OCI-LY3 (cell line): ENCODE results near the gene PITPNM3.

Source experiments
- H2AFZ ChIP-seq: fragments of 200-600, 300-600 bp; shearing (Covaris generic); 2 replicates; pipeline ENCODE4 v1.6.0; 2014; ENCODE audit warnings: antibody characterized with exemption, low read depth, low read length
- H3K27ac ChIP-seq: fragments of 200-600, 300-600 bp; sonication (generic); 2 replicates; pipeline ENCODE4 v1.5.1; 2014; ENCODE audit warnings: mild to moderate bottlenecking, low read length, moderate library complexity, mixed read lengths
- H3K27me3 ChIP-seq: fragments of 200-600, 300-600 bp; sonication (generic); 2 replicates; pipeline ENCODE4 v1.6.1; 2014; ENCODE audit warnings: low read depth, low read length, mixed read lengths
- H3K36me3 ChIP-seq: fragments of 200-600, 300-600 bp; sonication (generic); replicated peaks from 2 replicates; pipeline ENCODE3; 2014; ENCODE audit warnings: low read depth, low read length, mixed read lengths
- H3K4me1 ChIP-seq: fragments of 300-600, 200-600 bp; sonication (generic); 2 replicates; pipeline ENCODE4 v1.6.1; 2014; ENCODE audit warnings: low read length, mixed read lengths
- H3K4me2 ChIP-seq: fragments of 200-600, 300-600 bp; sonication (generic); 2 replicates; pipeline ENCODE4 v1.6.1; 2014; ENCODE audit warnings: low read length, mixed read lengths
- H3K4me3 ChIP-seq: fragments of 300-600, 200-600 bp; sonication (generic); 2 replicates; pipeline ENCODE4 v1.5.1; 2014; ENCODE audit warnings: antibody characterized with exemption, mild to moderate bottlenecking, low read length, moderate library complexity
- H3K79me2 ChIP-seq: fragments of 300-600, 200-600 bp; shearing (Covaris generic); 2 replicates; pipeline ENCODE4 v1.6.1; 2014; ENCODE audit warnings: mild to moderate bottlenecking, low read length, mixed read lengths
- H3K9ac ChIP-seq: fragments of 300-600, 200-600 bp; shearing (Covaris generic); 2 replicates; pipeline ENCODE4 v1.6.0; 2014; ENCODE audit warnings: mild to moderate bottlenecking, low read length, moderate library complexity
- H3K9me3 ChIP-seq: fragments of 200-600, 300-600 bp; shearing (Covaris generic); 2 replicates; pipeline ENCODE4 v1.6.1; 2014; ENCODE audit warnings: low read length, mixed read lengths; ENCODE audit not compliant: insufficient read depth
- H4K20me1 ChIP-seq: fragments of 200-600, 300-600 bp; sonication (generic); 2 replicates; pipeline ENCODE4 v1.6.1; 2016; ENCODE audit warnings: low read length, mixed read lengths; ENCODE audit not compliant: insufficient read depth
- EZH2phosphoT487 ChIP-seq: fragments of 200-600 bp; shearing (Covaris generic); IDR thresholded peaks from 2 replicates; pipeline ENCODE4 v1.6.1; 2018; ENCODE audit warnings: antibody characterized with exemption, mixed run types, low read depth
- TF ChIP-seq, protein P1 (sequence below): fragments of 200-600, 300-600 bp; sonication (generic); IDR thresholded peaks from 2 replicates; pipeline ENCODE4 v1.5.1; 2014; ENCODE audit warnings: antibody characterized with exemption, low read length, low read depth

Gene PITPNM3

DNA sequence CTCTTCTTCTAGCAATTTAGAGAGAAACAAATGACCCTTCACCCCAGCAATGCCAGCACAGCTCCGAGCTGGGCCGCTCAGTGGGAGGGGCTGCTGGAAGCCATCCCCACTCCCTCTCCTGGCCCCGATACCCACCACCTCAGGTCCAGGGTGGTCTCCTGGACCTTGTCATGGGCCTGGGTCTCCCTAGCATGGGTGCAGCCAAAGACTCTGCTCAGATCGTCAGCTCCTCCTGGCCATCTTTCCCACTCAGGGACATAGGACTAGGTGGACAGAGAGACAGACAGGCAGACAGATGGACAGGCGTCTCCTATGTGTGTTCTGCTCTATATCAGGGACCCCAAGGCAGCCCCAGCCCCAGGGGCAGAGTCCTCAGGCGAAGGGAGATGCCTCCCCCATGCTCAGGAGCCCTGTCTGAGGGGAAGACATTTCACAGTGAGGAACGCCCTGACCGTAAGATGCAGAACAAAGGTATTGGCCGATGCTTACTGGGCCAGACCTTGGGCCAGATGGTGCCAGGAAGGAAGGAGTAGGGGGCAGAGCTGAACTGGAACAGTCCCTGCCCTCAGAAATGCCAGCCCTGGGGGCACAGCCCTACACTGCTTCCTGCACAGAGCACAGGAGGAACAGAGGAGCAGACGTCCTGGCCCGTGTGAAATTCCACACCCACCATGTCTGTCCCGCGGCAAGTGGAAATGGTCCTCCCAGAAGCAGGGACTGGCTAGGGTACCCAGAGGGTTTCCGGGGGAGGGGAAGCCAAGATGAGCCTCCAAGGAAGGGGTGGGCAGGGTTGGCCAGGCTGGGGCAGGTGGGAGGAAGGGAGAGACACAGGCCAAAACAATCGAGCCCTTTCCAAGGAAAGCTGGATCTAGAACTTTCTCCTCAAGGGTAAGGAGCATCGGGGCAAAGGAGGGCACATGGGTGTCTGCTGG lies 13.0 kb downstream of the PITPNM3 start:
- no peaks in the 10 kb centered on the region for H4K20me1 ChIP-seq
- no peaks in the 10 kb centered on the region for H3K79me2 ChIP-seq
- H3K4me3 ChIP-seq = no peak overlapping the region
- no peaks in the 10 kb centered on the region for H3K36me3 ChIP-seq
- no peak overlapping the region for H3K27ac ChIP-seq
- H3K9ac ChIP-seq = no peak overlapping the region
- H3K4me1 ChIP-seq = no peaks in the 10 kb centered on the region
- H3K9me3 ChIP-seq = no peaks in the 10 kb centered on the region
- H2AFZ ChIP-seq = no peak overlapping the region
- no peak overlapping the region for H3K4me2 ChIP-seq
- H3K27me3 ChIP-seq = no peaks in the 10 kb centered on the region
- TF ChIP-seq, protein P1, sequence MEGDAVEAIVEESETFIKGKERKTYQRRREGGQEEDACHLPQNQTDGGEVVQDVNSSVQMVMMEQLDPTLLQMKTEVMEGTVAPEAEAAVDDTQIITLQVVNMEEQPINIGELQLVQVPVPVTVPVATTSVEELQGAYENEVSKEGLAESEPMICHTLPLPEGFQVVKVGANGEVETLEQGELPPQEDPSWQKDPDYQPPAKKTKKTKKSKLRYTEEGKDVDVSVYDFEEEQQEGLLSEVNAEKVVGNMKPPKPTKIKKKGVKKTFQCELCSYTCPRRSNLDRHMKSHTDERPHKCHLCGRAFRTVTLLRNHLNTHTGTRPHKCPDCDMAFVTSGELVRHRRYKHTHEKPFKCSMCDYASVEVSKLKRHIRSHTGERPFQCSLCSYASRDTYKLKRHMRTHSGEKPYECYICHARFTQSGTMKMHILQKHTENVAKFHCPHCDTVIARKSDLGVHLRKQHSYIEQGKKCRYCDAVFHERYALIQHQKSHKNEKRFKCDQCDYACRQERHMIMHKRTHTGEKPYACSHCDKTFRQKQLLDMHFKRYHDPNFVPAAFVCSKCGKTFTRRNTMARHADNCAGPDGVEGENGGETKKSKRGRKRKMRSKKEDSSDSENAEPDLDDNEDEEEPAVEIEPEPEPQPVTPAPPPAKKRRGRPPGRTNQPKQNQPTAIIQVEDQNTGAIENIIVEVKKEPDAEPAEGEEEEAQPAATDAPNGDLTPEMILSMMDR = no peak
- no peak for TF ChIP-seq EZH2phosphoT487

DNA sequence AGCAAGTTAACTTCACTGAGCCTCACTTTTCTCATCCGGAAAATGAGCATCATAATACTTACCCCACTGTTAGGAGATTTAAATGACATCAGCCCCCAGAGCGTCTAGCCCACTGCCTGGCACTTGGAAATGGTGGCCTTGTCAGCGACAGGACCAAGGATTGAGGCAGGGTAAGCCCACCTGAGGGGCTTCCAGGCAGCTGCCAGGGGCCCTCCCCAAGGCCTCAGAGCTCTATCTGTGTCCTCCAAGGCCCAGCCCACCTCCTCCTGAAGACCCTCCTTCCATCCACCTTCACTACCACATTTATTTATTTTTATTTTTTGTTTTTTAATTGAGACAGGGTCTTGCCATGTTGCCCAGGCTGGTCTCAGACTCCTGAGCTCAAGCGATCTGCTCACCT lies 13.8 kb downstream of the PITPNM3 start:
- H3K4me2 ChIP-seq = no peak overlapping the region
- H3K9ac ChIP-seq = no peak overlapping the region
- H3K79me2 ChIP-seq = no peaks in the 10 kb centered on the region
- no peaks in the 10 kb centered on the region for H3K36me3 ChIP-seq
- TF ChIP-seq, protein P1 = no peak
- TF ChIP-seq EZH2phosphoT487 = no peak
- no peaks in the 10 kb centered on the region for H4K20me1 ChIP-seq
- no peak overlapping the region for H2AFZ ChIP-seq
- H3K27me3 ChIP-seq = no peaks in the 10 kb centered on the region
- no peak overlapping the region for H3K4me3 ChIP-seq
- H3K9me3 ChIP-seq = no peaks in the 10 kb centered on the region
- no peak overlapping the region for H3K27ac ChIP-seq
- no peaks in the 10 kb centered on the region for H3K4me1 ChIP-seq

DNA sequence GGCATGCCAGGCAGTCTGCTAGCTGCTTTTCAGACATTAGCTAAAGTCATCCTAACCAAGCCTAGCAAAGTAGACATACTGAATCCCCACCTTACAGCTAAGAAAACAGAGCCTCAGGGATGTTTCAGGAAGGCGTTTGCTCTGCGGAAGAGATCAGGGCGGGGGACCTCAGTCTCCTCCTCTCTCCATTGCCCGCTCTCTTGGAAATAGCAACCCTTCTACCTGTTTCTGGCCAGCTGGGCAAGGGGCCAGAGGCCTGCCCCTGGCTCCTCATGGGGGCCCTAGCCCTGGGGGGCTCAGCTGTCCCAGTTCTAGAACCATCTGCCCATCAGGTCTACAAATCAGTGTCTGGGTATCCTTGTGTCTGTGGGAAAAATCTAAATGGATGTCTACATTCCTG lies 14.5 kb downstream of the PITPNM3 start:
- no peak overlapping the region for H3K4me2 ChIP-seq
- TF ChIP-seq EZH2phosphoT487 = no peak
- TF ChIP-seq, protein P1 = no peak
- H3K9me3 ChIP-seq = no peaks in the 10 kb centered on the region
- H3K9ac ChIP-seq = no peak overlapping the region
- H2AFZ ChIP-seq = no peak overlapping the region
- no peaks in the 10 kb centered on the region for H4K20me1 ChIP-seq
- H3K4me1 ChIP-seq = no peaks in the 10 kb centered on the region
- H3K27ac ChIP-seq = no peak overlapping the region
- no peak overlapping the region for H3K4me3 ChIP-seq
- no peaks in the 10 kb centered on the region for H3K79me2 ChIP-seq
- no peaks in the 10 kb centered on the region for H3K36me3 ChIP-seq
- no peaks in the 10 kb centered on the region for H3K27me3 ChIP-seq

DNA sequence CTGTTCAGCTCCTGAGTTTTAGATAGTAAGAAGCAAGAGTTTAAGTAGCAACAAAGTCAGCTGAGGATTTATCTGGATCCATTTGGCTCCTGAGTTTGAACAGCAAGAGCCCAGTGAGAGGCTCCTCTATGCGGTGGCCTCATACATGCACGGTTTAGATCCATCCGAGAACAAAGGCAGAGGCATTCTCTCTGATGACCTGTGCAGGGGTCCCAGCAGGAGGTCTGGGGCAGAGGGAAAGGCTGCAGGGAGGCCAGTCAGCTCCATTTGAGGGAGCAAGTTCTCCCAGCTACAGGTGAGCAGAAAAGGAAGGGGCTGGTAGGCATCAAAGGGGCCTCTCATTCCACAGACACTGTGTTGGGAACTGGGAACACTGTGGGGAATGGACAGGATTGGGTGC lies 16.5 kb downstream of the PITPNM3 start:
- no peaks in the 10 kb centered on the region for H3K9me3 ChIP-seq
- no peak overlapping the region for H3K4me3 ChIP-seq
- no peaks in the 10 kb centered on the region for H3K79me2 ChIP-seq
- H4K20me1 ChIP-seq = no peaks in the 10 kb centered on the region
- H3K9ac ChIP-seq = no peak overlapping the region
- no peaks in the 10 kb centered on the region for H3K27me3 ChIP-seq
- no peak overlapping the region for H3K27ac ChIP-seq
- no peak overlapping the region for H2AFZ ChIP-seq
- TF ChIP-seq EZH2phosphoT487 = no peak
- TF ChIP-seq, protein P1 = no peak
- H3K36me3 ChIP-seq = no peaks in the 10 kb centered on the region
- no peak overlapping the region for H3K4me2 ChIP-seq
- no peaks in the 10 kb centered on the region for H3K4me1 ChIP-seq
